HG03378 (cell line): ENCODE measurements around the gene ZNF865.

Source experiments
- ATAC-seq: cut with Tn5 transposase; IDR thresholded peaks from one replicate; pipeline ENCODE4 v1.9.1; 2021; ENCODE audit warnings: mild to moderate bottlenecking, moderate library complexity; ENCODE audit not compliant: unreplicated experiment

ZNF865 gene

GRCh38 chr19:55622242-55622969, 17.0 kb downstream of the ZNF865 start:
- no peak for ATAC-seq

GRCh38 chr19:55623130-55623529, 17.7 kb downstream of the ZNF865 start:
- ATAC-seq, result no peak

GRCh38 chr19:55623561-55623960, 18.1 kb downstream of the ZNF865 start:
- no peak for ATAC-seq

- ATAC-seq, result no peak
These were observed 18.9 kb downstream of the ZNF865 start, which contains the start of gene ZNF784 for GRCh38 chr19:55624109-55625003. ZNF784 (minus strand) TSS chr19:55624566; CDS start chr19:55624561, 5 bp downstream.

GRCh38 chr19:55625004-55625326, 19.5 kb downstream of the ZNF865 start:
- ATAC-seq, result no peak

GRCh38 chr19:55626350-55626749, 20.9 kb downstream of the ZNF865 start:
- no peak for ATAC-seq

- peak; percentile 42 for ATAC-seq
These were observed 27.0 kb downstream of the ZNF865 start for GRCh38 chr19:55632463-55632834.

- no peak for ATAC-seq
These were observed 28.4 kb downstream of the ZNF865 start for GRCh38 chr19:55633861-55634260.

- no peak for ATAC-seq
These were observed 29.9 kb downstream of the ZNF865 start for GRCh38 chr19:55635334-55635717.

GRCh38 chr19:55635856-55636440, 30.5 kb downstream of the ZNF865 start:
- no peak for ATAC-seq

- ATAC-seq, result no peak
These were observed 31.3 kb downstream of the ZNF865 start for GRCh38 chr19:55636723-55637122.

- ATAC-seq, result no peak
These were observed 32.1 kb downstream of the ZNF865 start for GRCh38 chr19:55637534-55637933.

- no peak for ATAC-seq
These were observed 33.5 kb downstream of the ZNF865 start for GRCh38 chr19:55638864-55639359.

- ATAC-seq, result no peak
These were observed 34.7 kb downstream of the ZNF865 start for GRCh38 chr19:55640043-55640576.

- no peak for ATAC-seq
These were observed 35.4 kb downstream of the ZNF865 start, which contains the start of gene ZNF580 for GRCh38 chr19:55640577-55641425. ZNF580 (plus strand) TSS chr19:55641002; CDS start chr19:55642509, 1,507 bp downstream.

- ATAC-seq, result no peak
These were observed 36.1 kb downstream of the ZNF865 start for GRCh38 chr19:55641426-55642152.

GRCh38 chr19:55642153-55643002, 36.9 kb downstream of the ZNF865 start:
- ATAC-seq, result peak; percentile 2

GRCh38 chr19:55643003-55643886, 37.8 kb downstream of the ZNF865 start, which contains the start of gene ZNF581:
ZNF581 (plus strand) TSS chr19:55643649; CDS start chr19:55644572, 923 bp downstream.
- ATAC-seq, result peak; percentile 39
